Natural killer cell (primary cell): ENCODE measurements around the gene ZNF394. TPM values are rescaled to one million over a fixed set of nuclear protein-coding genes. Genes with fewer than 3 reads are reported as not detected.

Experiments used
- ATAC-seq, 3 donors: fragments of 150-1000 bp in 2 of 3; fragments of 200-7000 bp in 1 of 3; cut with Tn5 transposase; 1 replicate in 1 of 3; 2 replicates in 2 of 3; pipeline ENCODE4 v1.10.0; 2021; ENCODE audit warnings: mild to moderate bottlenecking in 2 of 3, moderate library complexity in 2 of 3
- DNase-seq, 2 donors: peaks; one replicate each; pipeline versions ENCODE4 v3.0.0 to v3.0.0-alpha.2; 2013 to 2021; ENCODE audit warnings: mixed read lengths in 1 of 2
- H3K27ac ChIP-seq: one replicate; pipeline ENCODE4 v1.5.1; 2013; ENCODE audit warnings: mild to moderate bottlenecking, low read length
- H3K27me3 ChIP-seq: one replicate; pipeline ENCODE4 v1.6.1; 2013; ENCODE audit warnings: low read length; ENCODE audit not compliant: control insufficient read depth, insufficient read depth
- H3K36me3 ChIP-seq: one replicate; pipeline ENCODE4 v1.6.1; 2013; ENCODE audit warnings: low read length; ENCODE audit not compliant: control insufficient read depth, insufficient read depth
- H3K4me1 ChIP-seq: one replicate; pipeline ENCODE4 v1.6.1; 2013; ENCODE audit warnings: low read length; ENCODE audit not compliant: control insufficient read depth, insufficient read depth
- H3K4me3 ChIP-seq: one replicate; pipeline ENCODE4 v1.5.1; 2013; ENCODE audit warnings: low read length
- H3K9me3 ChIP-seq: one replicate; pipeline ENCODE4 v1.6.1; 2013; ENCODE audit warnings: low read length; ENCODE audit not compliant: control insufficient read depth, insufficient read depth
- H3K27ac Mint-ChIP-seq, 2 donors: one replicate each; pipeline ENCODE4 v1.8.0; 2022; ENCODE audit warnings: mild to moderate bottlenecking in 2 of 2, mixed read lengths in 2 of 2, moderate library complexity in 1 of 2
- H3K27me3 Mint-ChIP-seq, 2 donors: one replicate each; pipeline ENCODE4 v1.8.0; 2022; ENCODE audit warnings: low read depth in 2 of 2, mixed read lengths in 2 of 2
- H3K36me3 Mint-ChIP-seq: one replicate; pipeline ENCODE4 v1.8.0; 2022; ENCODE audit warnings: mixed read lengths
- H3K4me1 Mint-ChIP-seq, 2 donors: one replicate each; pipeline ENCODE4 v1.8.0; 2022; ENCODE audit warnings: mixed read lengths in 2 of 2
- H3K4me3 Mint-ChIP-seq: one replicate; pipeline ENCODE4 v1.8.0; 2022; ENCODE audit warnings: mild to moderate bottlenecking, moderate library complexity, mixed read lengths
- H3K9me3 Mint-ChIP-seq, 2 donors: one replicate each; pipeline ENCODE4 v1.8.0; 2022; ENCODE audit warnings: mixed read lengths in 2 of 2
- CTCF ChIP-seq: fragments of 200-600 bp; IDR thresholded peaks from one replicate; pipeline ENCODE4 v1.8.0; 2022; ENCODE audit warnings: antibody characterized with exemption
- WGBS: methylation state at CpG from one replicate; pipeline ENCODE4 v1.1.7; 2013; ENCODE audit warnings: missing lambda C conversion rate; ENCODE audit not compliant: insufficient coverage; 5-methylcytosine and 5-hydroxymethylcytosine counted together
- intact Hi-C: fragments of 100-400 bp; cut with micrococcal nuclease; formaldehyde crosslinking; loops from one replicate; pipeline ENCODE4 v1.14.2; 2022
- total RNA-seq, 4 donors: library from RNA; stranded (reverse); fragments of 120-200 nt in 1 of 4; gene quantifications; one replicate each; pipeline versions ENCODE4 v1.2.3 to v1.2.4, GENCODE V29; 2013 to 2022

Gene ZNF394
- total RNA-seq, 3 donors from 2014 or later (not counting 1 experiment from before 2014, with no cell fraction given): 188 to 237 (median 215) TPM

- no peak overlapping the region for H3K4me3 Mint-ChIP-seq
- TF ChIP-seq CTCF: no peak
- Histone ChIP-seq H3K36me3 (peaks cover 54% of the 10 kb centered on the region), H3K27me3 (no peaks in the 10 kb centered on the region), H3K27ac (no peak overlapping the region), H3K4me3 (no peak overlapping the region), H3K4me1 (no peaks in the 10 kb centered on the region), H3K9me3 (no peaks in the 10 kb centered on the region)
- no peaks in the 10 kb centered on the region for H3K9me3 Mint-ChIP-seq
- intact Hi-C loops: no loop called here
- H3K36me3 Mint-ChIP-seq: no peaks in the 10 kb centered on the region
- WGBS: 95% methylated on average over 5 of the region's 5 CpGs
- peak overlapping the region in 1 of 2 donors; percentile 14 for H3K27ac Mint-ChIP-seq
- DNase-seq (no peak), ATAC-seq (no peak)
- H3K4me1 Mint-ChIP-seq: peaks cover 0 to 6% of the 10 kb centered on the region in 2 donors
- no peaks in the 10 kb centered on the region for H3K27me3 Mint-ChIP-seq
Observed at GRCh38 chr7:99449326-99449725, 50.8 kb downstream of the ZNF394 start.

- no peak overlapping the region for H3K27ac Mint-ChIP-seq
- Histone ChIP-seq H3K27ac (no peak overlapping the region), H3K9me3 (no peaks in the 10 kb centered on the region), H3K27me3 (no peaks in the 10 kb centered on the region), H3K4me3 (no peak overlapping the region), H3K4me1 (no peaks in the 10 kb centered on the region), H3K36me3 (peaks cover 51% of the 10 kb centered on the region)
- no peak for DNase-seq
- intact Hi-C loops: no loop called here
- no peaks in the 10 kb centered on the region for H3K27me3 Mint-ChIP-seq
- no peak for TF ChIP-seq CTCF
- ATAC-seq: peak in 1 of 3 donors; percentile 21
- H3K4me1 Mint-ChIP-seq: peaks cover 0 to 6% of the 10 kb centered on the region in 2 donors
- H3K36me3 Mint-ChIP-seq: no peaks in the 10 kb centered on the region
- no peaks in the 10 kb centered on the region for H3K9me3 Mint-ChIP-seq
- H3K4me3 Mint-ChIP-seq: no peak overlapping the region
- WGBS: 98% methylated on average over 10 of the region's 10 CpGs
Observed at GRCh38 chr7:99448855-99449254, 51.2 kb downstream of the ZNF394 start.

- Histone ChIP-seq H3K4me1 (no peaks in the 10 kb centered on the region), H3K27ac (no peak overlapping the region), H3K36me3 (peaks cover 46% of the 10 kb centered on the region), H3K4me3 (no peak overlapping the region), H3K9me3 (no peaks in the 10 kb centered on the region), H3K27me3 (no peaks in the 10 kb centered on the region)
- intact Hi-C loops: no loop called here
- ATAC-seq (no peak), DNase-seq (peak in 1 of 2 donors; percentile 31)
- H3K4me1 Mint-ChIP-seq: peaks cover 0 to 10% of the 10 kb centered on the region in 2 donors
- 92% methylated on average over 10 of the region's 10 CpGs for WGBS
- no peaks in the 10 kb centered on the region for H3K9me3 Mint-ChIP-seq
- no peak overlapping the region for H3K4me3 Mint-ChIP-seq
- no peak for TF ChIP-seq CTCF
- H3K36me3 Mint-ChIP-seq: no peaks in the 10 kb centered on the region
- no peaks in the 10 kb centered on the region for H3K27me3 Mint-ChIP-seq
- no peak overlapping the region for H3K27ac Mint-ChIP-seq
Observed at GRCh38 chr7:99447943-99448342, 52.1 kb downstream of the ZNF394 start.

- TF ChIP-seq CTCF: no peak
- Histone ChIP-seq H3K4me1 (no peaks in the 10 kb centered on the region), H3K4me3 (no peak overlapping the region), H3K36me3 (peaks cover 41% of the 10 kb centered on the region), H3K27ac (no peak overlapping the region), H3K9me3 (no peaks in the 10 kb centered on the region), H3K27me3 (no peaks in the 10 kb centered on the region)
- Mint-ChIP-seq H3K36me3 (no peaks in the 10 kb centered on the region), H3K27me3 (no peaks in the 10 kb centered on the region), H3K4me1 (peaks cover 0 to 19% of the 10 kb centered on the region in 2 donors), H3K9me3 (no peaks in the 10 kb centered on the region), H3K27ac (no peak overlapping the region), H3K4me3 (no peak overlapping the region)
- ATAC-seq (no peak), DNase-seq (no peak)
- 94% methylated on average over 4 of the region's 4 CpGs for WGBS
- intact Hi-C loops: no loop called here
Observed at GRCh38 chr7:99446096-99446495, 54.0 kb downstream of the ZNF394 start.
